NCI-H2107 (cell line): ENCODE results near the gene SURF6.
"Not testable (repeated sequence)": the region's sequence is repeated elsewhere in the genome, so short reads cannot be mapped to it uniquely, and the experiment has no call there.

Experiments
- DNase-seq: peaks from one replicate; lab custom pipeline; 2025; lab: John Stamatoyannopoulos, UW

Gene SURF6

GRCh38 chr9:133327021-133327420 is 9.0 kb downstream of the SURF6 start:
- not testable (repeated sequence) for DNase-seq

- DNase-seq: no peak
These were observed 11.8 kb downstream of the SURF6 start for GRCh38 chr9:133323991-133324703.

- no peak for DNase-seq
These were observed 12.8 kb downstream of the SURF6 start for GRCh38 chr9:133323211-133323610.

GRCh38 chr9:133322701-133323100 is 13.3 kb downstream of the SURF6 start:
- DNase-seq: no peak

GRCh38 chr9:133321411-133321935 is 14.5 kb downstream of the SURF6 start:
- no peak for DNase-seq

GRCh38 chr9:133320421-133320881 is 15.5 kb downstream of the SURF6 start:
- DNase-seq: no peak

- DNase-seq: not testable (repeated sequence)
These were observed 18.4 kb downstream of the SURF6 start for GRCh38 chr9:133317551-133317950.

- no peak for DNase-seq
These were observed 20.0 kb downstream of the SURF6 start for GRCh38 chr9:133315997-133316396.

GRCh38 chr9:133309608-133310007 is 26.4 kb downstream of the SURF6 start:
- DNase-seq: no peak

GRCh38 chr9:133307301-133307700 is 28.7 kb downstream of the SURF6 start:
- DNase-seq: no peak

- DNase-seq: no peak
These were observed 29.5 kb downstream of the SURF6 start for GRCh38 chr9:133306242-133307204.

- no peak for DNase-seq
These were observed 30.3 kb downstream of the SURF6 start for GRCh38 chr9:133305731-133306130.

GRCh38 chr9:133304477-133305377 is 31.3 kb downstream of the SURF6 start:
- DNase-seq: no peak

- no peak for DNase-seq
These were observed 31.9 kb downstream of the SURF6 start for GRCh38 chr9:133304158-133304470.

- DNase-seq: no peak
These were observed 32.5 kb downstream of the SURF6 start for GRCh38 chr9:133303266-133304157.

- no peak for DNase-seq
These were observed 34.4 kb downstream of the SURF6 start for GRCh38 chr9:133301253-133302230.

- not testable (repeated sequence) for DNase-seq
These were observed 36.0 kb downstream of the SURF6 start for GRCh38 chr9:133299996-133300395.

GRCh38 chr9:133294257-133294656 is 41.7 kb downstream of the SURF6 start:
- DNase-seq: no peak

GRCh38 chr9:133290751-133291302 is 45.2 kb downstream of the SURF6 start:
- no peak for DNase-seq
